ENCODE results near the gene HHATL.

HHATL gene

GRCh38 chr3:42651248-42652091 lies 51.1 kb downstream of the HHATL start:
- no peak for ATAC-seq

GRCh38 chr3:42649783-42650182 lies 52.8 kb downstream of the HHATL start:
- ATAC-seq = no peak

- ATAC-seq = no peak
Observed at GRCh38 chr3:42649006-42649405, 53.6 kb downstream of the HHATL start.

- no peak for ATAC-seq
Observed at GRCh38 chr3:42647821-42648459, 54.7 kb downstream of the HHATL start.
